Activated CD4-positive, alpha-beta T cell treated with anti-CD3 and anti-CD28 coated beads, Interleukin-2, amount 50 U/mL, for 48 hours (primary cell): ENCODE results near the gene BRPF3.

ENCODE experiments used
- DNase-seq, 2 experiments: peaks; one replicate each; pipeline ENCODE4 v3.0.0-alpha.2; 2020

BRPF3 gene

DNA sequence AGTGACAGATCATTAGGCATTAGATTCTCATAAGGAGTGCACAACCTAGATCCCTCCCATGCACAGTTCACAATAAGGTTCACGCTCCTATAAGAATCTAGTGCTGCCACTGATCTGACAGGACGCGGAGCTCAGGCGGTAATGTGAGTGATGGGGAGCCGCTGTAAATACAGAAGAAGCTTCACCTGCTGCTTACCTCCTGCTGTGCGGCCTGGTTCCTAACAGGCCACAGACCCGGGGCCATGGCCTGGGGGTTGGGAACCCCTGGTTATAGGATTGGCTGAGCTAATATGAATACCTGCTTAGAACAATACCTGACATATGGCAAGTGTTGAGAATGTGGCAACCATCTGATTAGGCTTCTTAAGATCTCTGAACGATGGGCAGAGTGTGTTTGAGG lies 75.7 kb downstream of the BRPF3 start:
- no peak for DNase-seq

DNA sequence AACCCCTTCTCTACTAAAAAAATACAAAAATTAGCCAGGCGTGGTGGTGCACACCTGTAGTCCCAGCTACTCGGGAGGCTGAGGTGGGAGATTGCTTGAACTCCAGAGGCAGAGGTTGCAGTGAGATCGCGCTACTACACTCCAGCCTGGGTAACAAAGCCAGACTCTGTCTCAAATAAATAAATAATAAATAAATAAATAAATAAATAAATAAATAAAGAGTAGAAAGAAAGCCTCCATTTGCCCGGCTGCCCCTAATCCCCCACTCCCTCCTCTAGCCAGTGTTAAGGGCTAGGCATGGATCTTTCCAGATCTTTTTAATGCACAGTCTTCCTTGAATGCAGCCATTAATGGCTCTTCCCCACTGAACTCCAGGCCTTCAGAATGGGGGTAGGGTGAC lies 76.5 kb downstream of the BRPF3 start:
- no peak for DNase-seq

DNA sequence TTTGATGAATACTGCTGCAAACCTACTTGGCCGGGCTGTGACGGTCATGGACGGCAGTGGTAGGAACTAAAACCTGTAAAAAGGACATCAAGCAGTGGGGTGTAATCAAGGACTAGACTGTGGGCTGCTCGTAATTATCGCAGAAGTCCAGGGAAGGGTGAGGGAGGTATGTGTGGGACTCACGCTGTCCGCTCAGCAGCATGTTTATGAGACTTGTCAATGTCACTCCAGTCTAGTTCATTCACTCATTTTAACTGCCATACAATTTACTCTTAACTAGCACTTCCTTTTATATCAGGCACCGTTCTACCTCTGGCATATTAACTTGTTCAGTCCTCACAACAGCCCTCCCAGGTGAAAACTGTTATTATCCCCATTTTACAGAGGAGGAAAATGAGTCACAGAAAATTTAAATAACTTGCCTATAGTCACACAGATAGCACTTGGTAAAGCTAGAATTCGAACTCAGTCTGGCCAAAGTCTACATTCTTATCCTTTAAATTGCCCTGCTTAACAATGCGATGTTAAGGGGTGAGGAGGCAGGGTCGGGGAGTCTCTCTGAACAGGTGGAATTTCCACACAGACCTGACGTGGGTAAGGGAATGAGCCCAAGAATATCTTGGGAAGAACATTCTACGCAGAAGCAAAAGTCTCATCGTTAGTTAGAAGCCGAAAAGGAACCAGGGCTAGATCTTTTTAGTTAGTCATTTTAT lies 77.4 kb downstream of the BRPF3 start:
- no peak for DNase-seq

DNA sequence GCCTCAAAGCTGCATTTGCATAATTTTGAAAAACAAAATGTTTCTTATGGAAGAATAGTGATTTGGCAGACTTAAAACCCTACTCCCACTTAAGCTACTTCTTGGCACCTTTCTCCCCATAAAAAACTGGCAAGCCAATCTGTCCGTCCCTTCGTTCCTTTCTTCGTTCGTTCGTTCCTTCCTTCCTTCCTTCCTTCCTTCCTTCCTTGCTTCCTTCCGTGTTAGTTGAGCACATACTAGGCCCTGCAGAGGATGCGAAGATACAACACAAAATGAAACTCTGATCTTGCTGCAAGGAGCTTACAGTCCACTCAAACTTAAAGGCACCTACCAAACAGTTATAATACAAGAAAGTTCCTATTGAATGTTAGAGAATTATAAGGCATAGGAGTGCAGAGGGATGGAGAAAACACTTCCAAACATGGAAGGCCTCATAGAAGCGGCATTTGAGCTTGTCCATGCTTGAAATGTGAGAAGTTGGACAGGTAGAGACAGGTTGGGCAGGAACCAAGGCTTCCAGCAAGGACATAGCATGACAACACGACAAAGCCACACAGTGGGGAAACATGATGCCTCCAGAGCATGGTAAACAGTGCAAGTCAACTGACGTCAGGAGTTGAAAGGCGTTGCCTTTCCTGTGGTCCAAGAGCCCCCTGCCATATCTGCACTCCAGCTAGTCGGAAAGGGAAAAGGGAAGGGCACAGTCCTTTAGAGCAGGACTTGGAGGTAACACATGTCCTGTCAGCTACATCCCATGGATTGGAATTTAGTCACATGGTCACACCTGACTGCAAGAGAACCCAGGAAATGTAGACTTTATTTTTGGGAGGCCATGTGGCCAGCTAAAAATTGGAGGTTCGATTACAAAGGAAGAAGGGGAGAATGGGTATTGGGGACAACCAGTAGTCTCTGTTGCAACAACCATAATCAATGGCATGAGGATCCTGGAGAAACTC lies 80.3 kb downstream of the BRPF3 start:
- no peak for DNase-seq

DNA sequence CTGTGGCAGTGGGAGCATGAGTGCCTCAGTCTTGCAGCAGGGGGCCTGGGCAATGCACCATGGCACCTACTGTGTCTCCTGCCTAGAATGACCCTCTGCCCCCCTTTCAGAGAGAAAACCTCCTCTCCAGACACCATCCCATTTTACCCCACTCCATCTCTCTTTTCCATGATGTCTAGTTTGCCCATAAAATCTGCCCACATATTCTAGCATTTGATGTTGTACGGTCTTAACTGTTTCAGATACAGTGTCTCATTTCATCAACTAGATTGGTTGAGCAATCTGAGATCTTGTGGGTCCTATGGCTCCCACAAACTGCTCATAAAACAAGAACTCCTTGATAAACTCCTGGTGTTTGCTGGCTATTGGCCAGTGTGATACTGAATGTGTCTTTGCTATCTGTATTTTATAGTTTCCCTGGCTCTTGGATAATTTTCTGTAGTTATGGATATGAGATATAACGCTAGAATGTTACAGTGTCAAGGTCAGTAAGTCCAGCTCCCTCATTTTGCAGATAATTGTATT lies 81.5 kb downstream of the BRPF3 start:
- DNase-seq, result no peak

DNA sequence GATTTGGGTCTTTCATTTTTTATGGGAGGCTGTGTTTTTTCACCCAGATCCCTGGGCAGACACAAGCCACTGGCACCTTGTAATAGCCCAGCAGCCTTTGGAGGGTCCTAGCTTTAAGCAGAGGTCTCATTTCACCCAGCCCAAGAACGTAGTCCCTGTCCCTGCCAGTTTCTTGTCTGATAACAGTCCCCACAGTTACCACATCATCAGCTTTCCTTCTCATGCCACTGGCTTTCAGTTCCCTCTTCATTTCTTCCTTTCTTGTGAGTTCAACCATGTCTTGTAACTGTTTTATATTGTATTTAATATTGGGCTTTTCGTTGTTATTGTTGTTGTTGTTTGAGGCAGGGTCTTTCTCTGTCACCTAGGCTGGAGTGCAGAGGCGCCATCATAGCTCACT lies 83.9 kb downstream of the BRPF3 start:
- no peak for DNase-seq

DNA sequence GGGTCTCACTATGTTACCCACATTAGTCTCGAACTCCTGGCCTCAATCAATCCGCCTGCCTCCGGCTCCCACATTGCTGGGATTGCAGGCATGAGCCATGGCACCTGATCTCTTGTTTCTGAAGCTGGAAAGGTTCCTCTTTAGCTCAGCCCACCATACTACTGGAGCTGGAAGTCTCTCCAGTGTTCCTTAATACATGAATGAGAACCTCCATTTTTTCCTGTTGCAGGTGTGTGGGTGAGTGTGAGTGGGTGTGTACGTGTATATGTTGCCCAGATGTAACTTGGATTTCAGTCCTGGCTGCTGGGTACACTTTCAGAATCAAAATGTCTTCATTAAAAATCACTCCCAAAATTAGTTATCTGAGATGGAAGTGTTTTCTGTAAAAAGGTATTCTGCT lies 84.4 kb downstream of the BRPF3 start:
- DNase-seq, result no peak
